Upper lobe of left lung (tissue), 4 donors: ENCODE measurements around the gene PEX26.

Source experiments
- EP300 ChIP-seq, 4 donors: sonication (generic); formaldehyde crosslinking; IDR thresholded peaks; one replicate each; pipeline ENCODE4 v1.5.1; 2017; ENCODE audit warnings: antibody characterized with exemption in 4 of 4, control low read depth in 2 of 4
- POLR2A ChIP-seq, 4 donors: fragments of 450-650 bp; IDR thresholded peaks; one replicate each; pipeline ENCODE4 v1.5.1; 2016 to 2017; ENCODE audit warnings: antibody characterized with exemption in 4 of 4, mild to moderate bottlenecking in 2 of 4
- POLR2AphosphoS5 ChIP-seq, 2 donors: sonication (generic); formaldehyde crosslinking; IDR thresholded peaks; one replicate each; pipeline ENCODE4 v1.5.1; 2017; ENCODE audit warnings: antibody characterized with exemption in 2 of 2
- TF ChIP-seq, protein P1 (sequence below), 6 experiments: fragments of 450-650 bp in 4 of 6; fragments of 200-600 bp in 2 of 6; sonication (generic) in 2 of 6; IDR thresholded peaks; one replicate each; pipeline ENCODE4 v1.5.1; 2016 to 2019; ENCODE audit warnings: antibody characterized with exemption in 6 of 6

DNA sequence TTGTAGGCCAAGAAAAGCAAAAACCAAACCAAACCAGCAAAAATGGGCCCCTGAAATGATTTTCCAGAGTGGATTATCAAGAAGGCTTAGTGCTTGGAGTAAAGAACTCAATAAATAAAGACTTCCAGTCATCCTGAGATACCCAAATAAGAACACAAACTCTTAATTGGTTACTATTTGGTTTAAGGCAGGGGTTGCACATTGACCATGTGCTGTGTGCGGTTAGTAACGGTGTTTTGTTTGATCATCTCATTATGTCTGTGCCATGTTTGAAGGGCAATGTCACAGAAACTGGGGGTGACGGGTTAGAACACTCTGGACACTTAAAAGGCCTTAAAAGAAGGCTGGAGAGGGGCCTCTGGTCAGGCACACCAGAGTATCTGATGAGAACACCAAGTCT lies 43.7 kb upstream of the PEX26 start:
- TF ChIP-seq, protein P1, sequence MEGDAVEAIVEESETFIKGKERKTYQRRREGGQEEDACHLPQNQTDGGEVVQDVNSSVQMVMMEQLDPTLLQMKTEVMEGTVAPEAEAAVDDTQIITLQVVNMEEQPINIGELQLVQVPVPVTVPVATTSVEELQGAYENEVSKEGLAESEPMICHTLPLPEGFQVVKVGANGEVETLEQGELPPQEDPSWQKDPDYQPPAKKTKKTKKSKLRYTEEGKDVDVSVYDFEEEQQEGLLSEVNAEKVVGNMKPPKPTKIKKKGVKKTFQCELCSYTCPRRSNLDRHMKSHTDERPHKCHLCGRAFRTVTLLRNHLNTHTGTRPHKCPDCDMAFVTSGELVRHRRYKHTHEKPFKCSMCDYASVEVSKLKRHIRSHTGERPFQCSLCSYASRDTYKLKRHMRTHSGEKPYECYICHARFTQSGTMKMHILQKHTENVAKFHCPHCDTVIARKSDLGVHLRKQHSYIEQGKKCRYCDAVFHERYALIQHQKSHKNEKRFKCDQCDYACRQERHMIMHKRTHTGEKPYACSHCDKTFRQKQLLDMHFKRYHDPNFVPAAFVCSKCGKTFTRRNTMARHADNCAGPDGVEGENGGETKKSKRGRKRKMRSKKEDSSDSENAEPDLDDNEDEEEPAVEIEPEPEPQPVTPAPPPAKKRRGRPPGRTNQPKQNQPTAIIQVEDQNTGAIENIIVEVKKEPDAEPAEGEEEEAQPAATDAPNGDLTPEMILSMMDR (IDR thresholded peaks at IDR 0.05), result no peak
- no peak for TF ChIP-seq POLR2A (IDR thresholded peaks at IDR 0.05)
- no peak for TF ChIP-seq POLR2AphosphoS5 (IDR thresholded peaks at IDR 0.05)
- no peak for TF ChIP-seq EP300 (IDR thresholded peaks at IDR 0.05)
